ENCODE data around the gene LCOR. TPM values are rescaled to one million over a fixed set of nuclear protein-coding genes. Genes with fewer than 3 reads are reported as not detected.

The LCOR gene
- total and polyA plus RNA-seq, 4 experiments from 2014 or later = 15.0 to 44.9 (median 32.6) TPM

GRCh38 chr10:96863922-96864543 lies 31.9 kb downstream of the LCOR start:
- peaks cover 13% of the 10 kb centered on the region for H3K4me1 ChIP-seq (ENCODE audit: insufficient read depth, low read length)
- Mint-ChIP-seq H3K4me3 (peak overlapping the region in 1 of 8 donors; percentile 21), H3K27ac (peak overlapping the region in 1 of 7 donors; percentile 47), H3K36me3 (peaks cover 34 to 35% of the 10 kb centered on the region in 2 donors), H3K4me1 (peaks cover 37 to 66% (median 52%) of the 10 kb centered on the region in 4 donors), H3K9me3 (no peaks in the 10 kb centered on the region), H3K27me3 (no peaks in the 10 kb centered on the region)
- no peaks in the 10 kb centered on the region for H3K9me3 ChIP-seq (ENCODE audit: control insufficient read depth in 1 of 2, low read length in 2 of 2)
- no peak overlapping the region for H3K27ac ChIP-seq (ENCODE audit: low read depth, low read length)
- intact Hi-C loops (cut with micrococcal nuclease) = no loop called here
- no peak for DNase-seq
- ChIA-PET CTCF (ENCODE audit: partially characterized antibody) (interaction anchor here (0.8 kb wide), 1 partner anchor 34 kb away, joined by 3 read pairs; no protein-coding TSS in a partner anchor), POLR2A (ENCODE audit: partially characterized antibody) (no interaction called here)
- H3K4me3 ChIP-seq (ENCODE audit: low read length in 2 of 2) = no peak overlapping the region
- H3K27me3 ChIP-seq (ENCODE audit: insufficient read depth, low read length) = no peaks in the 10 kb centered on the region
- H3K36me3 ChIP-seq (ENCODE audit: insufficient read depth, low read length) = peaks cover 4% of the 10 kb centered on the region

DNA sequence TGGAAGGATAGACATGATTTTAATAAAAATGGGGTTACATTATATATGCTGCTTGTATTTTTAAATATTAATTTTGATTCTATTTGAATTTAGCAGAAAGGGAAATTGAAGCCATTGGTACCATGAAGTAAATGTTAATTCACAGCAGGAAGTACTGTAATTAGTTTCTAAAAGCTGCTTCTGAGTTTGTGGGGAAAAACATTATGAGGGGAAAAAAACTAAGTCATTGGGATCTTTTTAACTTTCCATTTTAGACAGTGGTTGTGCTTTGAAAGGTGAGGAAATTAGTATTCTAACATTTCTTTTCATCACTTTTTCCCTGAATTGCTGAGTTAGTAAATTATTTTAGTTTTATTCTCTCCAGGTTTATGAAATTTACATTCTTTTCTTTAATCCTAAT lies 41.0 kb downstream of the LCOR start:
- Histone ChIP-seq H3K4me3 (ENCODE audit: low read length in 2 of 2) (no peak overlapping the region), H3K9me3 (ENCODE audit: control insufficient read depth in 1 of 2, low read length in 2 of 2) (no peaks in the 10 kb centered on the region), H3K36me3 (ENCODE audit: insufficient read depth, low read length) (no peaks in the 10 kb centered on the region), H3K27ac (ENCODE audit: low read depth, low read length) (no peak overlapping the region), H3K4me1 (ENCODE audit: insufficient read depth, low read length) (peaks cover 26% of the 10 kb centered on the region), H3K27me3 (ENCODE audit: insufficient read depth, low read length) (no peaks in the 10 kb centered on the region)
- no peak overlapping the region for H3K27ac Mint-ChIP-seq
- H3K4me1 Mint-ChIP-seq = peaks cover 32 to 63% (median 52%) of the 10 kb centered on the region in 4 donors
- intact Hi-C loops (cut with micrococcal nuclease) = no loop called here
- H3K4me3 Mint-ChIP-seq = no peak overlapping the region
- POLR2A ChIA-PET (ENCODE audit: partially characterized antibody) = no interaction called here
- peaks cover 5 to 13% of the 10 kb centered on the region in 2 donors for H3K36me3 Mint-ChIP-seq
- no peaks in the 10 kb centered on the region for H3K27me3 Mint-ChIP-seq
- H3K9me3 Mint-ChIP-seq = no peaks in the 10 kb centered on the region
- DNase-seq = no peak
- CTCF ChIA-PET (ENCODE audit: partially characterized antibody) = no interaction called here

GRCh38 chr10:96873756-96874467 lies 41.8 kb downstream of the LCOR start:
- Histone ChIP-seq H3K27ac (ENCODE audit: low read depth, low read length) (no peak overlapping the region), H3K4me1 (ENCODE audit: insufficient read depth, low read length) (peaks cover 31% of the 10 kb centered on the region), H3K4me3 (ENCODE audit: low read length in 2 of 2) (no peak overlapping the region), H3K27me3 (ENCODE audit: insufficient read depth, low read length) (no peaks in the 10 kb centered on the region), H3K36me3 (ENCODE audit: insufficient read depth, low read length) (no peaks in the 10 kb centered on the region), H3K9me3 (ENCODE audit: control insufficient read depth in 1 of 2, low read length in 2 of 2) (no peaks in the 10 kb centered on the region)
- H3K9me3 Mint-ChIP-seq = no peaks in the 10 kb centered on the region
- CTCF ChIA-PET (ENCODE audit: partially characterized antibody) = no interaction called here
- peak overlapping the region in 3 of 7 donors; percentile 11 to 46 (median 43) for H3K27ac Mint-ChIP-seq
- no peak for DNase-seq
- no peak overlapping the region for H3K4me3 Mint-ChIP-seq
- no peaks in the 10 kb centered on the region for H3K27me3 Mint-ChIP-seq
- peaks cover 38 to 67% (median 55%) of the 10 kb centered on the region in 4 donors for H3K4me1 Mint-ChIP-seq
- POLR2A ChIA-PET (ENCODE audit: partially characterized antibody) = no interaction called here
- intact Hi-C loops (cut with micrococcal nuclease) = no loop called here
- H3K36me3 Mint-ChIP-seq = peaks cover 2 to 16% of the 10 kb centered on the region in 2 donors

- Histone ChIP-seq H3K27me3 (ENCODE audit: insufficient read depth, low read length) (no peaks in the 10 kb centered on the region), H3K4me1 (ENCODE audit: insufficient read depth, low read length) (peaks cover 10% of the 10 kb centered on the region), H3K4me3 (ENCODE audit: low read length in 2 of 2) (no peak overlapping the region), H3K9me3 (ENCODE audit: control insufficient read depth in 1 of 2, low read length in 2 of 2) (no peaks in the 10 kb centered on the region), H3K27ac (ENCODE audit: low read depth, low read length) (no peak overlapping the region), H3K36me3 (ENCODE audit: insufficient read depth, low read length) (no peaks in the 10 kb centered on the region)
- Mint-ChIP-seq H3K27ac (peak overlapping the region in 2 of 7 donors; percentile 18 to 25), H3K9me3 (peaks cover 0 to 1% (median 0%) of the 10 kb centered on the region in 8 donors), H3K4me3 (no peak overlapping the region), H3K4me1 (peaks cover 35 to 73% (median 59%) of the 10 kb centered on the region in 4 donors), H3K27me3 (no peaks in the 10 kb centered on the region), H3K36me3 (peaks cover 0 to 11% of the 10 kb centered on the region in 2 donors)
- no peak for DNase-seq
- ChIA-PET POLR2A (ENCODE audit: partially characterized antibody) (no interaction called here), CTCF (ENCODE audit: partially characterized antibody) (no interaction called here)
- intact Hi-C loops (cut with micrococcal nuclease) = no loop called here
Observed at GRCh38 chr10:96878057-96878456, 46.0 kb downstream of the LCOR start.

GRCh38 chr10:96880575-96880974 lies 48.5 kb downstream of the LCOR start:
- H3K36me3 Mint-ChIP-seq = peaks cover 0 to 17% of the 10 kb centered on the region in 2 donors
- H3K9me3 Mint-ChIP-seq = peaks cover 0 to 1% (median 0%) of the 10 kb centered on the region in 8 donors
- H3K27ac Mint-ChIP-seq = no peak overlapping the region
- H3K27ac ChIP-seq (ENCODE audit: low read depth, low read length) = no peak overlapping the region
- DNase-seq = no peak
- intact Hi-C loops (cut with micrococcal nuclease) = no loop called here
- H3K4me3 ChIP-seq (ENCODE audit: low read length in 2 of 2) = no peak overlapping the region
- ChIA-PET CTCF (ENCODE audit: partially characterized antibody) (no interaction called here), POLR2A (ENCODE audit: partially characterized antibody) (no interaction called here)
- peaks cover 31 to 61% (median 52%) of the 10 kb centered on the region in 4 donors for H3K4me1 Mint-ChIP-seq
- no peaks in the 10 kb centered on the region for H3K27me3 ChIP-seq (ENCODE audit: insufficient read depth, low read length)
- H3K36me3 ChIP-seq (ENCODE audit: insufficient read depth, low read length) = no peaks in the 10 kb centered on the region
- H3K27me3 Mint-ChIP-seq = no peaks in the 10 kb centered on the region
- H3K4me1 ChIP-seq (ENCODE audit: insufficient read depth, low read length) = peaks cover 9% of the 10 kb centered on the region
- no peak overlapping the region for H3K4me3 Mint-ChIP-seq
- H3K9me3 ChIP-seq (ENCODE audit: control insufficient read depth in 1 of 2, low read length in 2 of 2) = no peaks in the 10 kb centered on the region

DNA sequence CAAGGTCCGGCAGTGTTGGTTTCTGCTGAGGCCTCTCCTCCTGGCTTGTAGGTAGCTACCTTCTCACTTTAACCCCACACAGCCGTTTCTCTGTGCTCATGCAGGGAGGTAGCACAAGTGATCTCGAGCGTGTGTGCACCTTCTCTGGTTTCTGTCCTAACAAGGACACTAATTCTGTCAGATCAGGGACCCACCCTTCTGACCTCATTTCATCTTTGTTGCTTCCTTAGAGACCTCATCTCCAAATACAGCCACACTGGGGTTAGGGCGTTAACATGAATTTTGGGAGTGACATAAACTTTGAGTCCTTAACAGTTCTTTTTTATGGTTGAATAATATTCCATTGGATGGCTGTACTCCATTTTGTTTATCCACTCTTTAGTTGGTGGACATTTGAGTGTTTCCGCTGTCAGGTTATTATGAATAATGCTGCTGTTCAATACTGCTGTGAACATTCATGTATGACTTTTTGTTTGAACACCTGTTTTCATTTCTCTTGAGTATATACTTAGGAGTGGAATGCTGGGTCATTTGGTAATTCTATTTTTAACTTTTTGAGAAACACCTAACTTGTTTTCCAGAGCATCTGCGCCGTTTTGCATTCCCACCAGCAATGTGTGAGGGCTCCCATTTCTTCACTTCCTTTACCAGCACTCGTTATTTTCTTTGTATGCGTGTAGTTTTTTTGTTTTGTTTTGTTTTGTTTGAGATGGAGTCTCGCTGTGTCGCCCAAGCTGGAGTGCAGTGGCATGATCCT lies 57.5 kb downstream of the LCOR start:
- no peaks in the 10 kb centered on the region for H3K9me3 ChIP-seq (ENCODE audit: control insufficient read depth in 1 of 2, low read length in 2 of 2)
- DNase-seq = no peak
- peaks cover 16 to 38% (median 24%) of the 10 kb centered on the region in 4 donors for H3K4me1 Mint-ChIP-seq
- H3K4me1 ChIP-seq (ENCODE audit: insufficient read depth, low read length) = peaks cover 4% of the 10 kb centered on the region
- ChIA-PET CTCF (ENCODE audit: partially characterized antibody) (no interaction called here), POLR2A (ENCODE audit: partially characterized antibody) (no interaction called here)
- H3K27me3 Mint-ChIP-seq = no peaks in the 10 kb centered on the region
- peak overlapping the region in 1 of 7 donors; percentile 42 for H3K27ac Mint-ChIP-seq
- H3K4me3 Mint-ChIP-seq = peak overlapping the region in 1 of 8 donors; percentile 19
- H3K27ac ChIP-seq (ENCODE audit: low read depth, low read length) = no peak overlapping the region
- intact Hi-C loops (cut with micrococcal nuclease) = no loop called here
- H3K9me3 Mint-ChIP-seq = peaks cover 4 to 34% (median 19%) of the 10 kb centered on the region in 8 donors
- H3K4me3 ChIP-seq (ENCODE audit: low read length in 2 of 2) = no peak overlapping the region
- no peaks in the 10 kb centered on the region for H3K36me3 ChIP-seq (ENCODE audit: insufficient read depth, low read length)
- H3K27me3 ChIP-seq (ENCODE audit: insufficient read depth, low read length) = no peaks in the 10 kb centered on the region
- H3K36me3 Mint-ChIP-seq = peaks cover 49 to 58% of the 10 kb centered on the region in 2 donors

DNA sequence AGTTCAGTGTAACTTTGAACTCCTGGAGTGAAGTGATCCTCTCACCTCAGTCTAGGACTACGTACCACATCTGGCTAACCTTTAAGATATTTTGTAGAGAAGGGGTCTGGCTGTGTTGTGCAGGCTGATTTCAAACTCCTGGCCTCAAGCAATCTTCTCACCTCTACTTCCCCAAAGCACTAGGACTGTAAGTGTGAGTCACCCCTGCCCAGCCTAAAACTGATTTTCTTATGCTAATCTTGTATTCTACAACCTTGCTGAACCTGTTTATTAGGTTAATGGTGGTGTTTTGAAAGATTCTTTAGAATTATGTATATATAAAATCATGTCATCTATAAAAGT lies 58.0 kb downstream of the LCOR start:
- Histone ChIP-seq H3K4me1 (ENCODE audit: insufficient read depth, low read length) (peaks cover 7% of the 10 kb centered on the region), H3K27ac (ENCODE audit: low read depth, low read length) (no peak overlapping the region), H3K27me3 (ENCODE audit: insufficient read depth, low read length) (no peaks in the 10 kb centered on the region), H3K9me3 (ENCODE audit: control insufficient read depth in 1 of 2, low read length in 2 of 2) (no peaks in the 10 kb centered on the region), H3K36me3 (ENCODE audit: insufficient read depth, low read length) (no peaks in the 10 kb centered on the region), H3K4me3 (ENCODE audit: low read length in 2 of 2) (no peak overlapping the region)
- POLR2A ChIA-PET (ENCODE audit: partially characterized antibody) = no interaction called here
- CTCF ChIA-PET (ENCODE audit: partially characterized antibody) = no interaction called here
- H3K27ac Mint-ChIP-seq = peak overlapping the region in 1 of 7 donors; percentile 42
- H3K36me3 Mint-ChIP-seq = peaks cover 52 to 61% of the 10 kb centered on the region in 2 donors
- peaks cover 4 to 34% (median 19%) of the 10 kb centered on the region in 8 donors for H3K9me3 Mint-ChIP-seq
- DNase-seq = no peak
- H3K27me3 Mint-ChIP-seq = no peaks in the 10 kb centered on the region
- no peak overlapping the region for H3K4me3 Mint-ChIP-seq
- peaks cover 19 to 41% (median 27%) of the 10 kb centered on the region in 4 donors for H3K4me1 Mint-ChIP-seq
- intact Hi-C loops (cut with micrococcal nuclease) = no loop called here
